D721Med (cell line): ENCODE results near the gene CDYL2.

Experiments
- DNase-seq: peaks from one replicate; pipeline ENCODE4 v3.0.0; 2011; ENCODE audit warnings: low spot score; ENCODE audit not compliant: insufficient read length
- FAIRE-seq: peaks from 2 replicates; lab custom pipeline; 2011; peaks lifted over from hg19 to GRCh38; lab: Jason Lieb, UNC
- CTCF ChIP-seq: IDR thresholded peaks from 2 replicates; pipeline ENCODE4 v1.5.1; 2012; ENCODE audit warnings: mild to moderate bottlenecking, control low read depth; ENCODE audit not compliant: insufficient read depth; ENCODE audit errors: missing control alignments

The CDYL2 gene

GRCh38 chr16:80670170-80670865, 134.1 kb downstream of the CDYL2 start:
- no peak for FAIRE-seq
- DNase-seq = no peak
- no peak for TF ChIP-seq CTCF

GRCh38 chr16:80669673-80670072, 134.7 kb downstream of the CDYL2 start:
- no peak for TF ChIP-seq CTCF
- FAIRE-seq = no peak
- DNase-seq = no peak

GRCh38 chr16:80667925-80668324, 136.5 kb downstream of the CDYL2 start:
- TF ChIP-seq CTCF = no peak
- FAIRE-seq (no peak), DNase-seq (no peak)

GRCh38 chr16:80667251-80667560, 137.2 kb downstream of the CDYL2 start:
- DNase-seq = no peak
- TF ChIP-seq CTCF = no peak
- no peak for FAIRE-seq

GRCh38 chr16:80666378-80667250, 137.8 kb downstream of the CDYL2 start:
- no peak for FAIRE-seq
- no peak for DNase-seq
- no peak for TF ChIP-seq CTCF

GRCh38 chr16:80665356-80665755, 139.0 kb downstream of the CDYL2 start:
- TF ChIP-seq CTCF = no peak
- FAIRE-seq (no peak), DNase-seq (no peak)

GRCh38 chr16:80664786-80665185, 139.6 kb downstream of the CDYL2 start:
- no peak for TF ChIP-seq CTCF
- no peak for FAIRE-seq
- DNase-seq = no peak
